Stimulated activated CD4-positive, alpha-beta T cell treated with anti-CD3 and anti-CD28 coated beads, Interleukin-2, amount 100 ng/mL, for 48 hours (primary cell): ENCODE results near the gene MYLIP.

Experiments
- DNase-seq, 2 donors: peaks; one replicate each; pipeline ENCODE4 v3.0.0-alpha.2; 2020

Gene MYLIP

GRCh38 chr6:16108921-16109658 lies 19.8 kb upstream of the MYLIP start:
- DNase-seq: no peak

GRCh38 chr6:16109659-16110305 lies 19.1 kb upstream of the MYLIP start:
- no peak for DNase-seq

GRCh38 chr6:16118825-16119224 lies 10.1 kb upstream of the MYLIP start:
- no peak for DNase-seq

GRCh38 chr6:16121339-16121738 lies 7.5 kb upstream of the MYLIP start:
- DNase-seq: no peak

- DNase-seq: no peak
Measured at GRCh38 chr6:16122197-16122596, 6.7 kb upstream of the MYLIP start.

GRCh38 chr6:16124198-16125180 lies 4.4 kb upstream of the MYLIP start:
- DNase-seq: no peak

- no peak for DNase-seq
Measured at GRCh38 chr6:16126056-16126455, 2.8 kb upstream of the MYLIP start.

- no peak for DNase-seq
Measured at GRCh38 chr6:16126861-16127260, 2.0 kb upstream of the MYLIP start.

- DNase-seq: no peak
Measured at GRCh38 chr6:16127471-16127870, 1.4 kb upstream of the MYLIP start.

- DNase-seq: no peak
Measured at GRCh38 chr6:16129623-16130401, 926 bp downstream of the MYLIP start.

- DNase-seq: no peak
Measured at GRCh38 chr6:16130437-16130891, 1.6 kb downstream of the MYLIP start.

GRCh38 chr6:16130932-16131387 lies 2.1 kb downstream of the MYLIP start:
- no peak for DNase-seq

GRCh38 chr6:16132909-16133308 lies 4.0 kb downstream of the MYLIP start:
- DNase-seq: no peak

GRCh38 chr6:16134430-16134829 lies 5.5 kb downstream of the MYLIP start:
- no peak for DNase-seq

GRCh38 chr6:16135066-16135465 lies 6.2 kb downstream of the MYLIP start:
- no peak for DNase-seq

- DNase-seq: no peak
Measured at GRCh38 chr6:16136091-16136490, 7.2 kb downstream of the MYLIP start.

GRCh38 chr6:16136621-16137450 lies 8.0 kb downstream of the MYLIP start:
- peak in 1 of 2 donors; percentile 29 for DNase-seq

GRCh38 chr6:16137451-16137801 lies 8.5 kb downstream of the MYLIP start:
- no peak for DNase-seq

- no peak for DNase-seq
Measured at GRCh38 chr6:16139556-16139955, 10.7 kb downstream of the MYLIP start.

GRCh38 chr6:16140607-16141006 lies 11.7 kb downstream of the MYLIP start:
- DNase-seq: no peak

GRCh38 chr6:16141514-16141913 lies 12.6 kb downstream of the MYLIP start:
- no peak for DNase-seq

- no peak for DNase-seq
Measured at GRCh38 chr6:16145038-16145437, 16.2 kb downstream of the MYLIP start.
